NCI-H146 (cell line): ENCODE data around the gene UGT1A9.

Experiments
- DNase-seq: peaks from one replicate; lab custom pipeline; 2025; lab: John Stamatoyannopoulos, UW

Gene UGT1A9

GRCh38 chr2:233796254-233796653 lies 124.6 kb downstream of the UGT1A9 start:
- DNase-seq = no peak

- no peak for DNase-seq
Measured at GRCh38 chr2:233798335-233799086, 126.8 kb downstream of the UGT1A9 start.

- no peak for DNase-seq
Measured at GRCh38 chr2:233799087-233799665, 127.5 kb downstream of the UGT1A9 start.

- DNase-seq = no peak
Measured at GRCh38 chr2:233799716-233800115, 128.0 kb downstream of the UGT1A9 start.

GRCh38 chr2:233800208-233800607 lies 128.5 kb downstream of the UGT1A9 start:
- no peak for DNase-seq

GRCh38 chr2:233801357-233802131 lies 129.8 kb downstream of the UGT1A9 start:
- no peak for DNase-seq

- no peak for DNase-seq
Measured at GRCh38 chr2:233802132-233802815, 130.6 kb downstream of the UGT1A9 start.

GRCh38 chr2:233803292-233803911 lies 131.7 kb downstream of the UGT1A9 start:
- no peak for DNase-seq

GRCh38 chr2:233803994-233804393 lies 132.3 kb downstream of the UGT1A9 start:
- no peak for DNase-seq

GRCh38 chr2:233807215-233807865 lies 135.6 kb downstream of the UGT1A9 start:
- no peak for DNase-seq

GRCh38 chr2:233807966-233808935 lies 136.6 kb downstream of the UGT1A9 start:
- DNase-seq = no peak

GRCh38 chr2:233810385-233810784 lies 138.7 kb downstream of the UGT1A9 start:
- no peak for DNase-seq

GRCh38 chr2:233811087-233811486 lies 139.4 kb downstream of the UGT1A9 start:
- no peak for DNase-seq

GRCh38 chr2:233811732-233812131 lies 140.0 kb downstream of the UGT1A9 start:
- DNase-seq = no peak

- DNase-seq = no peak
Measured at GRCh38 chr2:233813236-233814055, 141.7 kb downstream of the UGT1A9 start.

- no peak for DNase-seq
Measured at GRCh38 chr2:233814056-233814835, 142.5 kb downstream of the UGT1A9 start.

- DNase-seq = no peak
Measured at GRCh38 chr2:233815861-233816260, 144.2 kb downstream of the UGT1A9 start.

- no peak for DNase-seq
Measured at GRCh38 chr2:233816334-233816733, 144.6 kb downstream of the UGT1A9 start.

GRCh38 chr2:233816771-233817170 lies 145.1 kb downstream of the UGT1A9 start:
- DNase-seq = no peak
